IPS-18c (cell line): ENCODE data around the gene HMCES.

Experiments
- H3K4me3 ChIP-seq: 2 replicates; pipeline ENCODE4 v1.7.0; 2013; ENCODE audit warnings: low read depth, mild to moderate bottlenecking, low read length, moderate library complexity; ENCODE audit not compliant: insufficient read depth
- H3K9me3 ChIP-seq: one replicate; pipeline ENCODE4 v1.6.1; 2013; ENCODE audit warnings: mild to moderate bottlenecking, low read length, moderate library complexity; ENCODE audit not compliant: control insufficient read depth, insufficient read depth

Gene HMCES

GRCh38 chr3:129312671-129313414 is 34.2 kb downstream of the HMCES start:
- no peak overlapping the region for H3K4me3 ChIP-seq
- H3K9me3 ChIP-seq: no peaks in the 10 kb centered on the region

- H3K9me3 ChIP-seq: no peaks in the 10 kb centered on the region
- H3K4me3 ChIP-seq: no peak overlapping the region
Observed at GRCh38 chr3:129313415-129313664, 34.7 kb downstream of the HMCES start.

GRCh38 chr3:129313665-129314385 is 35.2 kb downstream of the HMCES start:
- peak overlapping the region; percentile 97; the same call in 1 of the 2 replicates for H3K4me3 ChIP-seq

GRCh38 chr3:129314386-129315222 is 35.9 kb downstream of the HMCES start:
- peak overlapping the region; percentile 97 for H3K4me3 ChIP-seq
- no peaks in the 10 kb centered on the region for H3K9me3 ChIP-seq

More at GRCh38 chr3:129313665-129314385, 35.2 kb downstream of the HMCES start:
- H3K9me3 ChIP-seq: no peaks in the 10 kb centered on the region

- no peaks in the 10 kb centered on the region for H3K9me3 ChIP-seq
- H3K4me3 ChIP-seq: peak overlapping the region; percentile 97
Observed at GRCh38 chr3:129315223-129315997, 36.7 kb downstream of the HMCES start.

GRCh38 chr3:129315998-129316247 is 37.3 kb downstream of the HMCES start:
- peak overlapping the region; percentile 97 for H3K4me3 ChIP-seq
- H3K9me3 ChIP-seq: no peaks in the 10 kb centered on the region

- Histone ChIP-seq H3K4me3 (peak overlapping the region; percentile 97), H3K9me3 (no peaks in the 10 kb centered on the region)
Observed at GRCh38 chr3:129316248-129317013, 37.8 kb downstream of the HMCES start.

GRCh38 chr3:129317014-129317771 is 38.5 kb downstream of the HMCES start:
- peak overlapping the region; percentile 97 for H3K4me3 ChIP-seq

GRCh38 chr3:129317848-129318247 is 39.2 kb downstream of the HMCES start:
- Histone ChIP-seq H3K4me3 (no peak overlapping the region), H3K9me3 (no peaks in the 10 kb centered on the region)

More at GRCh38 chr3:129317014-129317771, 38.5 kb downstream of the HMCES start:
- H3K9me3 ChIP-seq: no peaks in the 10 kb centered on the region

- H3K4me3 ChIP-seq: no peak overlapping the region
- no peaks in the 10 kb centered on the region for H3K9me3 ChIP-seq
Observed at GRCh38 chr3:129318921-129319320, 40.3 kb downstream of the HMCES start.

GRCh38 chr3:129320261-129320660 is 41.6 kb downstream of the HMCES start:
- Histone ChIP-seq H3K4me3 (no peak overlapping the region), H3K9me3 (no peaks in the 10 kb centered on the region)

- no peak overlapping the region for H3K4me3 ChIP-seq
- no peaks in the 10 kb centered on the region for H3K9me3 ChIP-seq
Observed at GRCh38 chr3:129320825-129321487, 42.3 kb downstream of the HMCES start.

GRCh38 chr3:129321887-129322286 is 43.2 kb downstream of the HMCES start:
- no peaks in the 10 kb centered on the region for H3K9me3 ChIP-seq

GRCh38 chr3:129323651-129324294 is 45.1 kb downstream of the HMCES start:
- Histone ChIP-seq H3K9me3 (no peaks in the 10 kb centered on the region), H3K4me3 (no peak overlapping the region)

More at GRCh38 chr3:129321887-129322286, 43.2 kb downstream of the HMCES start:
- H3K4me3 ChIP-seq: no peak overlapping the region

GRCh38 chr3:129324855-129325254 is 46.2 kb downstream of the HMCES start:
- no peak overlapping the region for H3K4me3 ChIP-seq
- no peaks in the 10 kb centered on the region for H3K9me3 ChIP-seq
